NCI-H146 treated with DMSO at 0.1 percent for 48 hours (cell line): ENCODE results near the gene ERVV-1.
A peak's percentile ranks its signal among the peaks of the same experiment; 100 is the strongest.
"Not testable (repeated sequence)": the region's sequence is repeated elsewhere in the genome, so short reads cannot be mapped to it uniquely, and the experiment has no call there.

Experiments
- DNase-seq: peaks from one replicate; lab custom pipeline; 2025; ENCODE audit not compliant: unreplicated experiment; lab: John Stamatoyannopoulos, UW

Gene ERVV-1

GRCh38 chr19:53019684-53020083 lies 6.0 kb downstream of the ERVV-1 start:
- DNase-seq, result no peak

- DNase-seq, result not testable (repeated sequence)
Observed at GRCh38 chr19:53028306-53028705, 14.6 kb downstream of the ERVV-1 start.

GRCh38 chr19:53034054-53034453 lies 20.3 kb downstream of the ERVV-1 start:
- DNase-seq, result no peak

- no peak for DNase-seq
Observed at GRCh38 chr19:53034948-53035675, 21.4 kb downstream of the ERVV-1 start.

GRCh38 chr19:53037101-53038097 lies 23.7 kb downstream of the ERVV-1 start:
- no peak for DNase-seq

DNA sequence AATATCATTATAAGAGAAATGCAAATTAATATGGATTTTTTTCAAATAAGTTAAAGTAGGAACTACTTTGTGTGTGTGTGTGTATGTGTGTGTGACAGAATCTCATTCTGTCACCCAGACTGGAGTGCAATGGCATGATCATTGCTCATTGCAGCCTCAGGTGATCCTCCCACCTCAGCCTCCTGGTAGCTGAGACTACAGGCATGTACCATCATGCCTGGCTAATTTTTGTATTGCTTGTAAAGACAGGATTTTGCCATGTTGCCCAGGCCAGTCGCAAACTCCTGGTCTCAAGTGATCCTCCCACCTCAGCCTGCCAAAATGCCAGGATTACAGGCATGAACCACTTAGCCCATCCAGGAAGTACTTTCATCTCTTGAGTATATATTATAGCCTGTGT lies 27.6 kb downstream of the ERVV-1 start:
- DNase-seq, result no peak

GRCh38 chr19:53045536-53045935 lies 31.8 kb downstream of the ERVV-1 start:
- DNase-seq, result peak; percentile 21

- DNase-seq, result no peak
Observed at GRCh38 chr19:53047379-53047778, 33.7 kb downstream of the ERVV-1 start.

DNA sequence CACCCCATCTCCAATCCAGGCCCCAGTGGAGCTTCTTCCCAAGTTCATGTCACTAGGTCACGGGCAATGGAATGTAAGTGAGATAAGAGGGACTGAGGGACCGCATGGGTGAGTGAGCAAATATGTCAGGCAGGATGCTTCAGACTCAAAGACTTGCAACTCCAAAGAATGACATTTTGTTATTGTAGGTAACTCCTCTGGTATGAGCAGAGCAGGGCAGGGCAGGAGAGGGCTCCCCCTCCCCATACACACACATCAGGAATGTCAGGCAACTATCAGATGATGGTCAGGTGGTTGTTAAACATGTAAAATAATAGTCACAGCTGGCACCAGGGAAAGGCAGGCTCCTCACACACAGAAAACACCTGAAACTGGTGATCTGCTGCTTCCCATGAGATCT lies 41.4 kb downstream of the ERVV-1 start:
- DNase-seq, result no peak

- no peak for DNase-seq
Observed at GRCh38 chr19:53057904-53058580, 44.3 kb downstream of the ERVV-1 start.
